GM19372 (cell line): ENCODE data around the gene IZUMO1.

Experiments used
- ATAC-seq: cut with Tn5 transposase; IDR thresholded peaks from one replicate; pipeline ENCODE4 v1.9.1; 2021; ENCODE audit warnings: mild to moderate bottlenecking, low read depth, moderate library complexity; ENCODE audit not compliant: unreplicated experiment

Gene IZUMO1

GRCh38 chr19:48757741-48758144, 11.0 kb upstream of the IZUMO1 start:
- no peak for ATAC-seq

GRCh38 chr19:48757089-48757675, 10.5 kb upstream of the IZUMO1 start:
- no peak for ATAC-seq

GRCh38 chr19:48756686-48757085, 10.0 kb upstream of the IZUMO1 start:
- no peak for ATAC-seq

GRCh38 chr19:48756212-48756611, 9.5 kb upstream of the IZUMO1 start:
- ATAC-seq: no peak

- no peak for ATAC-seq
Observed at GRCh38 chr19:48755787-48756186, 9.1 kb upstream of the IZUMO1 start.

- no peak for ATAC-seq
Observed at GRCh38 chr19:48755084-48755641, 8.5 kb upstream of the IZUMO1 start, which contains the start of gene FGF21. Gene FGF21, plus strand, starts transcription at chr19:48755524. Its CDS starts 713 bp downstream, at chr19:48756237.

- ATAC-seq: no peak
Observed at GRCh38 chr19:48752496-48753365, 6.0 kb upstream of the IZUMO1 start, which contains the start of gene FUT1. Gene FUT1, minus strand, starts transcription at chr19:48752641. Its CDS starts 1,360 bp downstream, at chr19:48751281.

GRCh38 chr19:48751845-48752495, 5.3 kb upstream of the IZUMO1 start:
- no peak for ATAC-seq

- ATAC-seq: no peak
Observed at GRCh38 chr19:48750771-48751504, 4.2 kb upstream of the IZUMO1 start.

GRCh38 chr19:48750351-48750750, 3.6 kb upstream of the IZUMO1 start:
- ATAC-seq: no peak

- no peak for ATAC-seq
Observed at GRCh38 chr19:48749571-48750198, 3.0 kb upstream of the IZUMO1 start.

GRCh38 chr19:48746110-48746509, 599 bp downstream of the IZUMO1 start:
- no peak for ATAC-seq

- no peak for ATAC-seq
Observed at GRCh38 chr19:48745208-48745995, 1.3 kb downstream of the IZUMO1 start.

- ATAC-seq: no peak
Observed at GRCh38 chr19:48742096-48742495, 4.6 kb downstream of the IZUMO1 start.

- ATAC-seq: no peak
Observed at GRCh38 chr19:48741129-48741999, 5.3 kb downstream of the IZUMO1 start.

GRCh38 chr19:48740164-48740972, 6.3 kb downstream of the IZUMO1 start, which contains the start of gene RASIP1:
Gene RASIP1, minus strand, starts transcription at chr19:48740610. Its CDS starts 328 bp downstream, at chr19:48740282.
- no peak for ATAC-seq
